ENCODE results near the gene SREBF1. TPM values are rescaled to one million over a fixed set of nuclear protein-coding genes. Genes with fewer than 3 reads are reported as not detected.

The SREBF1 gene
- total RNA-seq, 1 experiment from 2014 or later, result 52.0 TPM

DNA sequence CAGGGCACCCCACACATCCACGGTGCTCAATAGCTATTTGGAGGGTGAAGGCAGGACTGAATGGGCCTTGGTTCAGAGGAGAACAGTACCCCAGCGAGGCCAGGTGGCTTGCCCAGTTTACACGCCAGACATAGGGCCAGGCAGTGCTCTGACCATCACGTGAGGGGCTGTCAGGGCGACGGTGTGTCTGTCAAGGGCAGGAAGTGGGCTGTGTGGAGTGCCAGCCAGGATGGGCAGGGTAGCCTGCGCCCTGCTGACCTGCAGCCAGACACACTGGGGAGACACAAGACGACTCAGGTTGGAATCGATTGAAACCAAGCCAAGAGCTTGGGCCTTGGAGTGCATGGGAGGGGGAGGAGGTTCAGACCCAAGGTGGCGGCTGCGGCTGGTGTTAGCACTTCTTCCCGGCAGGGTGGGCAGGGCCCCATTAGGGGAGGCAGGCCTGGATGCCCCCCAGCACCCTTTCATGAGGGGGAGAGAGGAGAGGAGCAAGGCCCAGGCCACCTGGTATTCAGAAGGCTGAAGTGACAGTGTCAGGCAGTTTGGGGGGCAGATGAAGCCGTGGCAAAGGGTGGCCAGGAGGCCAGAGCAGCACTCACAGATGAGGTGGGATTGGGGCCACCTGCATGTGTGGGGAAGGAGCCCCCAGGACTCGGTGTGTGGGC is 68.2 kb downstream of the SREBF1 start:
- Histone ChIP-seq H3K9ac (ENCODE audit: low read length) (peak overlapping the region; percentile 95), H3K9me3 (ENCODE audit: low read length) (no peaks in the 10 kb centered on the region), H4K20me1 (ENCODE audit: insufficient read depth, low read depth, low read length) (no peaks in the 10 kb centered on the region), H3K79me2 (ENCODE audit: low read length) (peaks cover 50% of the 10 kb centered on the region), H3K4me3 (ENCODE audit: low read length) (peak overlapping the region; percentile 62), H3K36me3 (ENCODE audit: insufficient read depth, low read length) (no peaks in the 10 kb centered on the region), H3K27me3 (ENCODE audit: low read length) (no peaks in the 10 kb centered on the region), H3K9me2 (replicated peaks; ENCODE audit: insufficient read depth, low read length) (no peaks in the 10 kb centered on the region), H2AFZ (ENCODE audit: low read length) (no peak overlapping the region), H3K27ac (ENCODE audit: low read length) (peak overlapping the region; percentile 99), H3K4me2 (ENCODE audit: low read depth, low read length, poor library complexity, severe bottlenecking) (peak overlapping the region; percentile 81), H3K4me1 (ENCODE audit: low read length) (peaks cover 98% of the 10 kb centered on the region)
- no peak for DNase-seq

DNA sequence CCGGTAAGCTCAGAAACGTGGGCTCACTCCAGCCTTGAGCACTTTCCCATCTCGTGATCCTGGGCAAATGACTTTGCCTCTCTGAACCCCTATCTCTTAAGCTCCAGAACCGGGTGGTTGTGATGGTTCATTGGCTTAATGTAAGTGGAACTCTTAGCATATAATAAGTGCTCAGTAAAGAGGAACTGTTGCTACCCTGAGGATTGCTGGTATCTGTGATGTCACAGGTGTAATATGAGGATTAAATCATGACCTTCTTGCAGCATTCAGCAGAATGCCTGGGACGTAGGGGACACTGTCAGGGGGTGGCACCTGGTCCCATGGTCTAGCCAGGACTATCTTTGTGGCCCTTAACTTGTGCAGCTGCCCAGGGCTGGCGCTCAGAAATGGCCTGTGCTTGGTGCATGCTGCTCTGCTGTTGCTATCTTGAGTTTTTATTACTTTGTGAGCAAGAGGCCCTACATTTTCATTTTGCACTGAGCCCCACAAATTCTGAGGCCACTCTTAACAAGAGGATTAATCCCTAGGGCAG is 68.8 kb downstream of the SREBF1 start:
- peak; percentile 95 for DNase-seq
- Histone ChIP-seq H3K9me2 (replicated peaks; ENCODE audit: insufficient read depth, low read length) (no peaks in the 10 kb centered on the region), H3K9ac (ENCODE audit: low read length) (peak overlapping the region; percentile 95)

DNA sequence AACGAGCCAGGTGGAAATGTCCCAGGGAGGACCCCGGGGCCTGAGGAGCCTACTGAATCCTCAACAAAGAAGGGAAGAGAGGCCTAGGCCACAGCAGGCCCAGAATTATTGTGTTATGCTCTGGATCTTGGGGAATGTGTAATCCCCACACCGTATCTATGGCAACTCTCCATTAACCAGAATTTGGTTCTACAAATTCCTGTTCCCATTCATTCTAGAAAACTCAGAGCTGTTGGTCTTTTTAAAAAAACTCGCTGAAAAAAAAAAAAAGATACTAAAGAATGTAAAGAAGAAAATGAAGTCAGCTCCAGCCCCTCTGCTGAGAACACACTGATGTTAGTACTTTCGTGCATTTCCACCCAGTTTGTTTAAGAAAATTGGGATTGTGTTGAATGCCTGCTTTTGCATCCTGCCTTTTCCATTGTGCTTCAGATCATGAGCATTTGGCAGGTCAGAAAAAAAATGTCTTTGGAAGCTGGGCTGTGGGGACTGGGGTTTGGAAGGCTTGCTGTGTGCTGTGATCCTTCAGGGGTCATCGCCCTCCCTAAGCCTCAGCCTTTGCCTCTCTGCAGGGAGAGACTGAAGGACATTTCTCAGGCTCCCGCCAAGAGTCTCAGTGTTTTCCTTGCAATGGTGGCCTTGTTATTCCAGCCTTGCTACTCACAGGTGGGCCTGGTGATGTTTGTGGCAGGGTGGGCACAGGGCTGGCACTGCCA is 69.5 kb downstream of the SREBF1 start:
- H4K20me1 ChIP-seq (ENCODE audit: insufficient read depth, low read depth, low read length), result no peaks in the 10 kb centered on the region
- H3K27ac ChIP-seq (ENCODE audit: low read length), result peak overlapping the region; percentile 99

More for the DNA sequence above, 68.8 kb downstream of the SREBF1 start:
- Histone ChIP-seq H2AFZ (ENCODE audit: low read length) (no peak overlapping the region), H3K4me2 (ENCODE audit: low read depth, low read length, poor library complexity, severe bottlenecking) (peak overlapping the region; percentile 81), H3K36me3 (ENCODE audit: insufficient read depth, low read length) (no peaks in the 10 kb centered on the region), H3K79me2 (ENCODE audit: low read length) (peaks cover 49% of the 10 kb centered on the region), H3K27ac (ENCODE audit: low read length) (peak overlapping the region; percentile 99), H3K9me3 (ENCODE audit: low read length) (no peaks in the 10 kb centered on the region), H3K27me3 (ENCODE audit: low read length) (no peaks in the 10 kb centered on the region), H3K4me3 (ENCODE audit: low read length) (peak overlapping the region; percentile 62), H3K4me1 (ENCODE audit: low read length) (peaks cover 98% of the 10 kb centered on the region), H4K20me1 (ENCODE audit: insufficient read depth, low read depth, low read length) (no peaks in the 10 kb centered on the region)

DNA sequence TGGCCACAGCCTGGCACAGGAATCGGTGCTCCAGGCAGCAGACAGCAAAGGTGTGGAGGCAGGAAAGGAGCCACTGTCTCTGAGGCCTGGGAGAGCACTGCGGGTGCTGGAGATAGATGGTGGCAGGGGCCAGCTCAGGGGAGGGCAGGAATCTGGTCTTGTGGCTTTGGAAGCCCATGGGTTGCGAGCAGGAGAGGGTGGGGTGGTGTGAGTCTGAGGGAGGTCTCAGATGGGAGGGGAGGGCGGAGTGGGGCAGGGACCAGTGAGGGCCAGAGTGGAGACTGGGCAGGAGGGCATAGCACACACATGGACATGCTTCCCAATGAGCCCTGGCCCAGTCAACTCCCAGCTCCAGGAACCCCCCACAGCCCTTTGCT is 70.1 kb downstream of the SREBF1 start:
- Histone ChIP-seq H3K27me3 (ENCODE audit: low read length) (no peaks in the 10 kb centered on the region), H2AFZ (ENCODE audit: low read length) (no peak overlapping the region)

More for the DNA sequence above, 69.5 kb downstream of the SREBF1 start:
- peak overlapping the region; percentile 81 for H3K4me2 ChIP-seq (ENCODE audit: low read depth, low read length, poor library complexity, severe bottlenecking)
- H2AFZ ChIP-seq (ENCODE audit: low read length), result no peak overlapping the region
- no peaks in the 10 kb centered on the region for H3K36me3 ChIP-seq (ENCODE audit: insufficient read depth, low read length)
- H3K9me2 ChIP-seq (replicated peaks; ENCODE audit: insufficient read depth, low read length), result no peaks in the 10 kb centered on the region
- H3K4me3 ChIP-seq (ENCODE audit: low read length), result peak overlapping the region; percentile 62
- DNase-seq, result peak; percentile 67
- peaks cover 97% of the 10 kb centered on the region for H3K4me1 ChIP-seq (ENCODE audit: low read length)
- H3K27me3 ChIP-seq (ENCODE audit: low read length), result no peaks in the 10 kb centered on the region
- peaks cover 51% of the 10 kb centered on the region for H3K79me2 ChIP-seq (ENCODE audit: low read length)
- no peaks in the 10 kb centered on the region for H3K9me3 ChIP-seq (ENCODE audit: low read length)
- peak overlapping the region; percentile 95 for H3K9ac ChIP-seq (ENCODE audit: low read length)

DNA sequence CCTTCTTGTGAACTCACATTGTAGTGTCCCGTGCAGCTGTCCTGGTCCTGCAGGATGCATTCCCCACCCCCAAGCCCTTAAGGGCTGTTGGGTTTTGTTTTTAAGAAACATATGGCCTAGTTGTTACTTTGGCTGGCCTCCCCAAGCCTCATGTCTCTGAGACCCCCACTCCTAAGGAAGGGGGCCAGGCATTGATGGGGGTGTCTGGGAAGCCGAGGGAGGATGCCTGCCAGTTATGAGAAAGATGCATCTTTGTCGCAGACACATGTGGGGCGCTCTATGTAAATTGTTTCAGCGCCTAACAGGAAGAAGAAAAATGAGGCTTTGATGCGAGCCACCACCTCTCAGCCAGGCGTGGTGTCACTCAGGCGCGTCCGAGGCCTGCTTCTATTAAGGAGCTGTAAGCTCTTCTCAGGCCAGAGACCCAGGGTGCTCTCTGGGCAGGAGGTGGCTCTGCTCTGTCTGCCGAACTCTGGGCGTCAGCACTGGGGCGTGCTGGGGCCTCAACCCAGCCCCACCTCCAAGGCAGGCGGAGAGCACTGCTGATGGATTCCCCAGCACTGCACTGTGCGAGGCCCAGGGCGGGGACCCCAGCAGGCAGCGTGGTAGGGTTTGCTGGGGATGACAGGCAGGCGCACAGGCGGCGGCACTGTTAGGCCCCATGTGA is 70.6 kb downstream of the SREBF1 start:
- Histone ChIP-seq H3K36me3 (ENCODE audit: insufficient read depth, low read length) (no peaks in the 10 kb centered on the region), H3K4me1 (ENCODE audit: low read length) (peaks cover 86% of the 10 kb centered on the region)

More for the DNA sequence above, 70.1 kb downstream of the SREBF1 start:
- no peaks in the 10 kb centered on the region for H3K36me3 ChIP-seq (ENCODE audit: insufficient read depth, low read length)
- H3K9me2 ChIP-seq (replicated peaks; ENCODE audit: insufficient read depth, low read length), result no peaks in the 10 kb centered on the region
- DNase-seq, result no peak
- H3K27ac ChIP-seq (ENCODE audit: low read length), result peak overlapping the region; percentile 99
- peak overlapping the region; percentile 95 for H3K9ac ChIP-seq (ENCODE audit: low read length)
- peaks cover 91% of the 10 kb centered on the region for H3K4me1 ChIP-seq (ENCODE audit: low read length)
- no peaks in the 10 kb centered on the region for H4K20me1 ChIP-seq (ENCODE audit: insufficient read depth, low read depth, low read length)
- H3K79me2 ChIP-seq (ENCODE audit: low read length), result peaks cover 51% of the 10 kb centered on the region
- peak overlapping the region; percentile 81 for H3K4me2 ChIP-seq (ENCODE audit: low read depth, low read length, poor library complexity, severe bottlenecking)
- no peaks in the 10 kb centered on the region for H3K9me3 ChIP-seq (ENCODE audit: low read length)
- H3K4me3 ChIP-seq (ENCODE audit: low read length), result peak overlapping the region; percentile 62

DNA sequence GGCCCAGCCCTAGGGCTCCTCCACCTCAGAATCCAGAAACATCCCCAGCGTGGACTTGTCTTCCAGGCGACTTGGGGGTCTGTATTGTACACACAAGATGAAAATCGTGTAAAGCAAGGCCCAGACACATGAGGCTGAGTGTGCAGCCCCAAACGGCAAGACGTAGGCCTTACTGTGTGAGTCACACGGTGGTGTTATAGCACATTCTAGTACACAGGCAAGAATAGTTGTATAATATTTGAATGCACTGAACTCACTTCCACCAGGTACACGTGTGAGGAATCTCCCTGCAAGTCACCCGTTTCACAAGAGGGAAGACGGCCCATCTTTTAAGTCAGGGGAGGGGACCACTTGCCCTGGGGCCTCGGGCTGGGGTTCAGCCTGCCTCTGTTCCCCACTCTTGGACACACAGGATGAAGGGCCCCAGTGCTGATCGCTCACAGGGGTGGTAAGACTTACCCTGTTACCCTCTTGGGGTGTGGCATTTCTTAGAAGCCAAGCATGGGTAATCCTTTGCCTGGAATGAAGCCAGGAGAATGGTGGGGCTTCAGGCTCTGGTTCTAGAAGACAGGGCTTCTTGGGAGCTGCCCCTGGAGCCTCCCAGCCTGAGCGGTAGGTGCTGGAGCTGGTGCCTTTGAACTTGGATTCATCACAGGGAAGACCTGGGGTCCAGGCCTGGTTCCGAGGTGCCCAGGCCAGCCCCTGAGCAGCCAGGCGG is 71.3 kb downstream of the SREBF1 start:
- Histone ChIP-seq H3K79me2 (ENCODE audit: low read length) (peaks cover 52% of the 10 kb centered on the region), H3K9me3 (ENCODE audit: low read length) (no peaks in the 10 kb centered on the region), H3K9ac (ENCODE audit: low read length) (peak overlapping the region; percentile 95), H2AFZ (ENCODE audit: low read length) (no peak overlapping the region), H3K4me3 (ENCODE audit: low read length) (peak overlapping the region; percentile 59), H4K20me1 (ENCODE audit: insufficient read depth, low read depth, low read length) (no peaks in the 10 kb centered on the region), H3K4me1 (ENCODE audit: low read length) (peaks cover 79% of the 10 kb centered on the region), H3K27me3 (ENCODE audit: low read length) (no peaks in the 10 kb centered on the region), H3K4me2 (ENCODE audit: low read depth, low read length, poor library complexity, severe bottlenecking) (peak overlapping the region; percentile 81), H3K36me3 (ENCODE audit: insufficient read depth, low read length) (no peaks in the 10 kb centered on the region), H3K27ac (ENCODE audit: low read length) (peak overlapping the region; percentile 99), H3K9me2 (replicated peaks; ENCODE audit: insufficient read depth, low read length) (no peaks in the 10 kb centered on the region)
- peak; percentile 81 for DNase-seq

More for the DNA sequence above, 70.6 kb downstream of the SREBF1 start:
- Histone ChIP-seq H3K9ac (ENCODE audit: low read length) (peak overlapping the region; percentile 95), H3K9me2 (replicated peaks; ENCODE audit: insufficient read depth, low read length) (no peaks in the 10 kb centered on the region), H4K20me1 (ENCODE audit: insufficient read depth, low read depth, low read length) (no peaks in the 10 kb centered on the region), H3K4me2 (ENCODE audit: low read depth, low read length, poor library complexity, severe bottlenecking) (peak overlapping the region; percentile 81), H3K27me3 (ENCODE audit: low read length) (no peaks in the 10 kb centered on the region), H3K4me3 (ENCODE audit: low read length) (peak overlapping the region; percentile 62), H3K9me3 (ENCODE audit: low read length) (no peaks in the 10 kb centered on the region), H3K27ac (ENCODE audit: low read length) (peak overlapping the region; percentile 99), H3K79me2 (ENCODE audit: low read length) (peaks cover 51% of the 10 kb centered on the region), H2AFZ (ENCODE audit: low read length) (no peak overlapping the region)
- DNase-seq, result peak; percentile 97

DNA sequence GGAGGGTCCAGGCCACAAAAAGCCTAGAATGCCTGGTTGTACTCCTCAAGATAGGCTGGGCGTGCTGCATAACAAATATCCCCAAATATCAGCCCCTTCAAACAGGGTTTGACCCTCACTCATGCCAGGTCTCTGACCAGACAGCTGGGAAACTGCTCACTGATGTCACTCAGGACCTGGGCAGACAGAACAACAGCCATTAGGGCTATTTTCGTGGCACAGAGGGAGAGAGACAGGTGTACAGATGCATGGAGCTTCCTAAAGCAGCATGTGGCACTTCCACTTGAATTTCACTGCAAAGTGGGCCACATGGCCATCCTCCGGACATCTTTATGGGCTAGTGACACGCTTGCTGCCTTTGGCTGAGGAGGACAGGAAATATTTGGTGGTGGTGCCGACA is 73.1 kb downstream of the SREBF1 start:
- Histone ChIP-seq H3K36me3 (ENCODE audit: insufficient read depth, low read length) (no peaks in the 10 kb centered on the region), H3K9me3 (ENCODE audit: low read length) (no peaks in the 10 kb centered on the region), H3K79me2 (ENCODE audit: low read length) (peaks cover 53% of the 10 kb centered on the region), H3K4me1 (ENCODE audit: low read length) (peaks cover 61% of the 10 kb centered on the region), H4K20me1 (ENCODE audit: insufficient read depth, low read depth, low read length) (no peaks in the 10 kb centered on the region), H3K27ac (ENCODE audit: low read length) (peak overlapping the region; percentile 99), H3K4me2 (ENCODE audit: low read depth, low read length, poor library complexity, severe bottlenecking) (peak overlapping the region; percentile 9), H3K9ac (ENCODE audit: low read length) (peak overlapping the region; percentile 1), H2AFZ (ENCODE audit: low read length) (no peak overlapping the region), H3K4me3 (ENCODE audit: low read length) (no peak overlapping the region), H3K27me3 (ENCODE audit: low read length) (no peaks in the 10 kb centered on the region), H3K9me2 (replicated peaks; ENCODE audit: insufficient read depth, low read length) (no peaks in the 10 kb centered on the region)
- DNase-seq, result no peak

All from Karpas-422 (cell line).